VCaP (cell line): ENCODE measurements around the gene DNAJC11.

ENCODE experiments used
- H3K27ac ChIP-seq: fragments of 450-650 bp; 2 replicates; pipeline ENCODE4 v1.5.1; 2017
- TF ChIP-seq, protein P1 (sequence below): fragments of 450-650 bp; conservative IDR thresholded peaks from 2 replicates; pipeline ENCODE4 v1.5.1; 2017; ENCODE audit warnings: mild to moderate bottlenecking, moderate library complexity

The DNAJC11 gene

GRCh38 chr1:6694121-6694713, 7.4 kb downstream of the DNAJC11 start:
- TF ChIP-seq, protein P1, sequence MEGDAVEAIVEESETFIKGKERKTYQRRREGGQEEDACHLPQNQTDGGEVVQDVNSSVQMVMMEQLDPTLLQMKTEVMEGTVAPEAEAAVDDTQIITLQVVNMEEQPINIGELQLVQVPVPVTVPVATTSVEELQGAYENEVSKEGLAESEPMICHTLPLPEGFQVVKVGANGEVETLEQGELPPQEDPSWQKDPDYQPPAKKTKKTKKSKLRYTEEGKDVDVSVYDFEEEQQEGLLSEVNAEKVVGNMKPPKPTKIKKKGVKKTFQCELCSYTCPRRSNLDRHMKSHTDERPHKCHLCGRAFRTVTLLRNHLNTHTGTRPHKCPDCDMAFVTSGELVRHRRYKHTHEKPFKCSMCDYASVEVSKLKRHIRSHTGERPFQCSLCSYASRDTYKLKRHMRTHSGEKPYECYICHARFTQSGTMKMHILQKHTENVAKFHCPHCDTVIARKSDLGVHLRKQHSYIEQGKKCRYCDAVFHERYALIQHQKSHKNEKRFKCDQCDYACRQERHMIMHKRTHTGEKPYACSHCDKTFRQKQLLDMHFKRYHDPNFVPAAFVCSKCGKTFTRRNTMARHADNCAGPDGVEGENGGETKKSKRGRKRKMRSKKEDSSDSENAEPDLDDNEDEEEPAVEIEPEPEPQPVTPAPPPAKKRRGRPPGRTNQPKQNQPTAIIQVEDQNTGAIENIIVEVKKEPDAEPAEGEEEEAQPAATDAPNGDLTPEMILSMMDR, result no peak
- no peak overlapping the region for H3K27ac ChIP-seq

DNA sequence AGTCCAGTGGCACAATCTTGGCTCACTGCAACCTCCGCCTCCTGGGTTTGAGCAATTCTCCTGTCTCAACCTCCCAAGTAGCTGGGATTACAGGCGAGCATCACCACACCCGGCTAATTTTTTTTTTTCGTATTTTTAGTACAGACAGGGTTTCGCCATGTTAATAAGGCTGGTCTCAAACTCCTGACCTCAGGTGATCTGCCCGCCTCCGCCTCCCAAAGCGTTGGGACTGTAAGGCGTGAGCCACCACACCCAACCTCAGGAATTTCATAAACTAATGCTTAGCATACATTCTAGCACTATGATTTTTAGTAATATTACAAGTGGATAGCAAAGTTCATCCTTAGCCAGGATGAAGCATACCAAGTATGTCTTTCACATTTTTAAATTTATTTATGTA, 8.7 kb downstream of the DNAJC11 start:
- H3K27ac ChIP-seq, result no peak overlapping the region
- TF ChIP-seq, protein P1, result no peak

DNA sequence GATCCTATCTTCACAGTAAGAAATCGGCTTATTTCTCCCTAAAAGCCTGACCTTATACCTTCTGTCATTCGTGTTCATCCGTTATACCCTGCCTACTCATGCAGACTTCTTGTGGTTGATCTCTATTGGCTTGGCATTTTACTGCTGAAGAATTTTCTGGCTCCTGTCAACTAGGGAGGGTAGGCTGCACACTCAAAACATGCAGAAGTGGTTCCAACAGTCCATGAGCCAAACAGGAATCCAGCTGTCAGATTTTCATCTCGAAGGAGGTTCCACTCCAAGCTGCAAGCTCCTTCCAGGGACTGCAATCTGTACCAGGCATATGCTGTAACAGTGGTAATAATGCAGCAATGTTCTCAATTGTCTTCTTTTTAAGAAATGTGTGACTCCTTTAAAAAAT, 10.1 kb downstream of the DNAJC11 start:
- H3K27ac ChIP-seq, result no peak overlapping the region
- TF ChIP-seq, protein P1, result no peak

- TF ChIP-seq, protein P1, result no peak
- H3K27ac ChIP-seq, result no peak overlapping the region
These were observed 11.4 kb downstream of the DNAJC11 start for GRCh38 chr1:6690186-6690585.

DNA sequence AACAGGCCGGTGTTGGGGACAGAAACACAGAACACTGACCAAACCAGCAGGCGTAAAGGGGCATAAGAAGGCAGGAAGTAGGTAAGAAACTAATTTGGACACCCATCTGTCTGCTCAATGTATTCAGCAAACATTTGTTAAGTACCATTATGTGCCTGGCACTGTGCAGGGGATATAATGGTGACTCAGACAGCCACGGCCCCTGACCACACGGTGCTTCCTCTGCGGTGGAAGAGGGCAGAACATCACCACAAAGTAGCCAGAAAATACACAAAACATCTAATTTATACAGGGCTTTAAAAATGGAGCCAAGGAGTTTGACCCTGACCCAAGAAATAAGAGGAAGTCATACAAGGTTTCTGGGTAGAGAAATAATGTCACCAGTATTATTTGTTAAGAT, 12.9 kb downstream of the DNAJC11 start:
- no peak overlapping the region for H3K27ac ChIP-seq
- TF ChIP-seq, protein P1, result no peak

DNA sequence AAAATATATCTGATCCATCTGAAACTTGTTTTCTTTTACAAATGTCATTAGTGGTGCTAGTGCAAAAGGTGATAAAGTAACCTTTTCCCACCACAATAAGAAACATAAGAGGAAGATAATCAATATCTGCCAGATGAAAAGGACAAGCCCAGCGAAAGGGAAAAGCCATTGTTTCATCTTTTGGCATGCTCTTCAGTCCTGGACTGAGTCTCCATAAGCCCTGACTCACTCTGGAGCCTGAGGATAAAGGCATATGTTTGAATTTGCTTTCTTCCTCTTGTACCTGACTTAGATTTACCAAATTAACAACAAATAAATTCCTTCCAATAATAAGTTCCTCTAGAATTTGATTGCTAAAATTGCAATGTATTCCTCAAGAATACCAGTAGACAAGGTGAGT, 13.6 kb downstream of the DNAJC11 start:
- TF ChIP-seq, protein P1, result no peak
- no peak overlapping the region for H3K27ac ChIP-seq

DNA sequence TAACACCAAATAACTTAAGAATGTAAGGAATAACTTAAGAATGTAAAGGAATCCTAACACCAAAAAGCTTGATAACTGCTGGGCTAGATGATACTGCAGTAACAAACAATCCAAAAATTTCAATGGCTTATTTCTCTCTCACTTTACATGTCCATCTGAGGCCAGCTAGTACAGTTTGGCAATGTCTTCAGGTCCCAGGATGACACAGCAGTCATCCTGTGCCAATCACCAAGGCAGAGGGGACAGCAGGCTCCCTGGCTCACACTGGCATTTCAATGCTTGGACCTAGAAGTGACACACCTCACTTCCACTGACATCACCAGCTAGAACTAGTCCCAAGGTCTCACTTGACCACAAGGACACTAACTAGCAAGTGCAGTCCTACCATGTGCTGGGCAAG, 15.3 kb downstream of the DNAJC11 start:
- no peak overlapping the region for H3K27ac ChIP-seq
- TF ChIP-seq, protein P1, result no peak
